OCI-LY1 (cell line): ENCODE measurements around the gene TCERG1L.

Experiments
- CTCF ChIP-seq: fragments of 200-600 bp; sonication (generic), shearing (Covaris generic); IDR thresholded peaks from 2 replicates; pipeline ENCODE4 v1.5.1; 2017; ENCODE audit warnings: mild to moderate bottlenecking, antibody characterized with exemption, low read length, moderate library complexity, mixed read lengths
- EZH2 ChIP-seq: fragments of 200-600 bp; sonication (generic), shearing (Covaris generic); IDR thresholded peaks from 2 replicates; pipeline ENCODE4 v1.8.0; 2017; ENCODE audit warnings: borderline replicate concordance, mixed run types, mild to moderate bottlenecking, antibody characterized with exemption, low read length, moderate library complexity, mixed read lengths

- TF ChIP-seq CTCF (no peak), EZH2 (no peak)
Measured at GRCh38 chr10:131221632-131222277, 89.8 kb downstream of the TCERG1L start.
